ENCODE results near the gene HOXD4. TPM values are rescaled to one million over a fixed set of nuclear protein-coding genes. Genes with fewer than 3 reads are reported as not detected.

The HOXD4 gene
- total RNA-seq, 6 donors from 2014 or later, result 0.79 to 0.81 TPM; not detected in 4

- TF ChIP-seq CTCF (IDR thresholded peaks at IDR 0.05) (no peak), EP300 (IDR thresholded peaks at IDR 0.05) (no peak), POLR2A (IDR thresholded peaks at IDR 0.05) (no peak), POLR2AphosphoS5 (IDR thresholded peaks at IDR 0.05) (no peak)
- Histone ChIP-seq H3K27me3 (peaks cover 0 to 89% (median 47%) of the 10 kb centered on the region in 4 donors), H3K27ac (no peak overlapping the region), H3K36me3 (no peaks in the 10 kb centered on the region), H3K4me1 (peaks cover 30 to 44% (median 32%) of the 10 kb centered on the region in 4 donors), H3K4me3 (no peak overlapping the region), H3K9me3 (no peaks in the 10 kb centered on the region)
- ATAC-seq (ENCODE audit: low FRiP score in 2 of 2) (no peak), DNase-seq (no peak)
Observed at GRCh38 chr2:176133389-176133788, 18.0 kb upstream of the HOXD4 start.

DNA sequence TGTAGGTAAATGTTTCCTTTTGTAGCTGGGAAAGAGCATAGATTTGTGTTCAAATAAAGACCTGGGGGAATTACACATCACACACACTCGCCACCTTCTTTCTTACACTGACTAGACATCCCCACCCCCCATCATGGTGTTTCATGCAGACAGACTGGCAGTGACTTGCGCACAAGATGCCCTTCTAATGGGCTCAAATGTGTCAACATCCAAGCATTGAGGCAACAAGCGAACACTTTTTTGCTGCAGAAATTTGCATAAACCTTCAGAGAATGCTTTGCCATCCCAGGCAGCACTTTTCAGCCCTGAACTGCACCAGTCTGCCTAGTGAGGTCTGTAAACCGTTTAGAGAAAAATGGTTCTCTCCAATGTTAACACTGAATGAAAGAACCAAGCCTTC, 17.3 kb upstream of the HOXD4 start:
- no peaks in the 10 kb centered on the region for H3K9me3 ChIP-seq
- DNase-seq, result no peak
- WGBS, 2 donors, result 25 to 27% methylated on average over 4 of the region's 4 CpGs
- peaks cover 27 to 42% (median 32%) of the 10 kb centered on the region in 4 donors for H3K4me1 ChIP-seq
- H3K4me3 ChIP-seq, result no peak overlapping the region
- H3K27me3 ChIP-seq, result peaks cover 0 to 89% (median 47%) of the 10 kb centered on the region in 4 donors
- no peak overlapping the region for H3K27ac ChIP-seq
- no peaks in the 10 kb centered on the region for H3K36me3 ChIP-seq
- TF ChIP-seq CTCF (IDR thresholded peaks at IDR 0.05) (no peak), POLR2AphosphoS5 (IDR thresholded peaks at IDR 0.05) (no peak), EP300 (IDR thresholded peaks at IDR 0.05) (no peak), POLR2A (IDR thresholded peaks at IDR 0.05) (no peak)
- ATAC-seq (ENCODE audit: low FRiP score in 2 of 2), result no peak

DNA sequence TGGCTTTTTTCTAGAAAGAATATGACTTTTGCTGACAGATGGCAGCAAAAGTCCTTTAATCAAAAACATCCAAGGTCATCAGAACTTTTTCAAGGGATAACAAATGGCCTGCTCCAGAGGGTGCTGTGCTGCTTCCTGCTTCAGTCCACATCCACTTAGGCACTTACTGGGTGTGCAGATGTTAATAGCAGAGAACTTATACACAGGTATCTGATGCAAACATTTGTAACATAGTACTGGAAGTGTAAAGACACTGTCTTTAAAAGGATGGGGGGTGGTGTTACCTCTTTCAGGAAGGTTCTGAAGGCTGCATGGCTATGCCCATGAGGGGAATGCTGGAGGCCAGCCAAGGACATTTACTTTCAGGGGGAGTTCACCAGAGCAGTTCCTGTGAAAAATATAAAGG, 16.3 kb upstream of the HOXD4 start:
- Histone ChIP-seq H3K4me1 (peaks cover 19 to 41% (median 27%) of the 10 kb centered on the region in 4 donors), H3K27me3 (peaks cover 0 to 81% (median 42%) of the 10 kb centered on the region in 4 donors), H3K4me3 (no peak overlapping the region), H3K36me3 (no peaks in the 10 kb centered on the region), H3K9me3 (no peaks in the 10 kb centered on the region), H3K27ac (no peak overlapping the region)
- DNase-seq (no peak), ATAC-seq (ENCODE audit: low FRiP score in 2 of 2) (no peak)
- TF ChIP-seq EP300 (IDR thresholded peaks at IDR 0.05) (no peak), POLR2AphosphoS5 (IDR thresholded peaks at IDR 0.05) (no peak), CTCF (IDR thresholded peaks at IDR 0.05) (no peak), POLR2A (IDR thresholded peaks at IDR 0.05) (no peak)

DNA sequence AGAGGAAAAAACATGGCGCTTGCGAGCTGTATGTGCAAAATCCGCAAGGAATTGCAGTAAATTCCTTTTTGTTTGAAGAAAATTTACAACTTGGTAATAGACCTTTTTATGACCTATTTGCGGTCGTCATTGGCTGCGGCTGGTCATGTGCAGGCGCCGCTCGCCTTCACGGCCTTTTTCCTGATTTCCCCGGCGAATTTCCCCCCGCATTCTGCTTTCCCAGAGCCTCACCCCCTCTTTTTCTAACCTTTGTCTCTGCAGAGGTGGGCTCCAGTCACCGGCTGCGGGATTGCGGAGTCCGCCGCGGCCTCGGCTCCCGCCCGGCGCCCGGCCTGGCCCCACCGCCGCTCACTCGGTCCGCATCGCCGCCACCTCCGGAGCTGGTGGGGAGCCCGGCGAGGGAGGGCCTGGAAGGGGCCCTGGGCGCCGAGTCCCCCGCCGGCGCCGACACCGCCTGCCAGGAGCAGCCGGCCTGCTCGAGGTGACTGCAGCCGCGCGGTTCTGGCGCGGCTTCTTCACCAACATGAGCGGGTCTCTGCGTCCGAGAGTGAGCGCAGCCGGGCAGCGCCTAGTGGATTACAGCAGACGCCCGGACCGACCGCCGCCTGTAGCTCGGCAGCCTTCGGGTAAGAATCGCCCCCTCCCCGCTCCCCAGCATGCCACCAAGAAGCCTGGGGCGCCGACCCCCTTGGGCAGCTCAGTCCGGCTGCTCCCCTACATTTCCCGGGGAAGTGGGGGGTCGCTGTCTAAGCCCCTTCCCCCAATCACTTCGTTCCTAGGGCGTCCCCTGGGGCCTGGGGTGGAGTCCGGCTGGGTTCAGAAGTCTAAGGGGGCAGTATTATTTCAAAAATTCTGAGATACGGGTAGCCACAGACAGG, 14.7 kb upstream of the HOXD4 start:
- Histone ChIP-seq H3K9me3 (no peaks in the 10 kb centered on the region), H3K27me3 (peaks cover 0 to 71% (median 43%) of the 10 kb centered on the region in 4 donors), H3K36me3 (no peaks in the 10 kb centered on the region), H3K27ac (no peak overlapping the region), H3K4me3 (peak overlapping the region in 3 of 4 donors; percentile 14 to 40 (median 33)), H3K4me1 (peaks cover 21 to 44% (median 29%) of the 10 kb centered on the region in 4 donors)
- TF ChIP-seq CTCF (IDR thresholded peaks at IDR 0.05), result no peak
- TF ChIP-seq POLR2AphosphoS5 (IDR thresholded peaks at IDR 0.05), result no peak
- no peak for TF ChIP-seq EP300 (IDR thresholded peaks at IDR 0.05)
- no peak for TF ChIP-seq POLR2A (IDR thresholded peaks at IDR 0.05)
- ATAC-seq (ENCODE audit: low FRiP score in 2 of 2) (peak in 1 of 2 donors; percentile 50), DNase-seq (peak in 1 of 2 donors; percentile 78)
- WGBS, 2 donors, result 5 to 6% methylated on average over 38 to 56 of the region's 71 CpGs
